Activated CD4-positive, alpha-beta T cell treated with anti-CD3 and anti-CD28 coated beads, Interleukin-2, amount 50 U/mL, for 1 hour (primary cell): Measurements from ENCODE around the gene LDLRAD3.
"Not testable (repeated sequence)": the region's sequence is repeated elsewhere in the genome, so short reads cannot be mapped to it uniquely, and the experiment has no call there.

Experiments
- DNase-seq: peaks from one replicate; pipeline ENCODE4 v3.0.0-alpha.2; 2020

Gene LDLRAD3

GRCh38 chr11:36023922-36024321 lies 80.1 kb downstream of the LDLRAD3 start:
- DNase-seq: no peak

- DNase-seq: no peak
These were observed 80.9 kb downstream of the LDLRAD3 start for GRCh38 chr11:36024716-36025115.

GRCh38 chr11:36026315-36026968 lies 82.6 kb downstream of the LDLRAD3 start:
- DNase-seq: no peak

GRCh38 chr11:36027731-36028130 lies 83.9 kb downstream of the LDLRAD3 start:
- no peak for DNase-seq

GRCh38 chr11:36029616-36030015 lies 85.8 kb downstream of the LDLRAD3 start:
- DNase-seq: no peak

- DNase-seq: no peak
These were observed 86.9 kb downstream of the LDLRAD3 start for GRCh38 chr11:36030731-36031281.

- no peak for DNase-seq
These were observed 89.4 kb downstream of the LDLRAD3 start for GRCh38 chr11:36033082-36033751.

- no peak for DNase-seq
These were observed 90.1 kb downstream of the LDLRAD3 start for GRCh38 chr11:36033936-36034335.

- DNase-seq: no peak
These were observed 90.9 kb downstream of the LDLRAD3 start for GRCh38 chr11:36034551-36035331.

GRCh38 chr11:36035454-36035853 lies 91.6 kb downstream of the LDLRAD3 start:
- no peak for DNase-seq

- no peak for DNase-seq
These were observed 92.1 kb downstream of the LDLRAD3 start for GRCh38 chr11:36035999-36036398.

GRCh38 chr11:36037031-36037430 lies 93.2 kb downstream of the LDLRAD3 start:
- DNase-seq: no peak

GRCh38 chr11:36038541-36038940 lies 94.7 kb downstream of the LDLRAD3 start:
- DNase-seq: no peak

- no peak for DNase-seq
These were observed 95.6 kb downstream of the LDLRAD3 start for GRCh38 chr11:36039471-36039870.

GRCh38 chr11:36041988-36042611 lies 98.2 kb downstream of the LDLRAD3 start:
- DNase-seq: no peak

- no peak for DNase-seq
These were observed 100.8 kb downstream of the LDLRAD3 start for GRCh38 chr11:36044636-36045035.

- DNase-seq: not testable (repeated sequence)
These were observed 102.1 kb downstream of the LDLRAD3 start for GRCh38 chr11:36045945-36046344.

GRCh38 chr11:36046932-36047331 lies 103.1 kb downstream of the LDLRAD3 start:
- DNase-seq: no peak

- no peak for DNase-seq
These were observed 103.5 kb downstream of the LDLRAD3 start for GRCh38 chr11:36047344-36047743.

GRCh38 chr11:36048496-36049247 lies 104.8 kb downstream of the LDLRAD3 start:
- no peak for DNase-seq

- no peak for DNase-seq
These were observed 107.6 kb downstream of the LDLRAD3 start for GRCh38 chr11:36051235-36052144.
